Inferior parietal cortex (tissue), 1 donor: ENCODE results near the gene PPP1R15B.

ENCODE experiments used
- DNase-seq: peaks from one replicate; pipeline ENCODE4 v3.0.0-alpha.2; 2016; ENCODE audit errors: extremely low spot score

The PPP1R15B gene

GRCh38 chr1:204400882-204401510 lies 10.6 kb downstream of the PPP1R15B start:
- DNase-seq, result no peak

- peak; percentile 84 for DNase-seq
Measured at GRCh38 chr1:204398197-204399125, 13.2 kb downstream of the PPP1R15B start.

DNA sequence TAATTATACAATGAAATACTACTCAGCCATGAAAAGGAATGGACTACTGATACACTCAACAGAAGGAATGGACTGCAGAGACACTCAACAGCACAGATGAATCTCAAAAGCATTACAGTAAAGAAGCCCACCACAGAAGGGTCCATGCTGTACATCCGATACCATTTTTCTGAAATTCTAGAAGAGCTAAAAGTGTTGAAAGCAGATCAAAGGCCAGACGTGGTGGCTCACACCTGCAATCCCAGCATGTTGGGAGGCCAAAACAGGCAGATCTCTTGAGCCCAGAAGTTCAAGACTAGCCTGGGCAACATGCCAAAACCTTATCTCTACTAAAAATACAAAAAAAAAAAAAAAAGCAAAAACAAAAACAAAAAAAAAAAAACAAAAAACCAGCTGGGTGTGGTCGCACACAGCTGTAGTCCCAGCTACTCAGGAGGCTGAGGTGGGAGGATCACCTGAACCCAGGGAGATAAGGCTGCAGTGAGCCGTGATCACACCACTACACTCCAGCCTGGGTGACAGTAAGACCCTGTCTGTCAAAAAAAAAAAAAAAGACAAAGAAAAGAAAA lies 15.5 kb downstream of the PPP1R15B start:
- DNase-seq, result no peak

- DNase-seq, result no peak
Measured at GRCh38 chr1:204391629-204392028, 20.0 kb downstream of the PPP1R15B start.

- no peak for DNase-seq
Measured at GRCh38 chr1:204390751-204391466, 20.7 kb downstream of the PPP1R15B start.

DNA sequence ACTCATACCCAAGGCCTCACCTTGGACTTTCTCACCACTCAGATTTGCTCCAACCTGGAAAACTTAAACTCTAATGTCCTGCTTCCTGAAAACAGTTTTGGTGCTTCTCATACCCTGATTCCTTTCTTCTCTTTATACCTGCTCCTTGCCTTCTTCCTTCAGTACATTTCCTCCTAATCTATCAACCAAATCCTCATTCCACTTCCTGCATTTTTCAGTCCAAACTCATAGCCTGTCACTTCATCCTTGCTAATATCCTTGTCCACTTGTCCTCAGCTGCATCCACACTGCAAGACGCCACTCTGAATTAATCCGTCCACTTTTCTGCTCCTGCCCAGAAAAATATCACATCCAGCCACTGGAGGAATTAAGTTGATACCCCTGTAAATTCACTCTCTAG lies 25.9 kb downstream of the PPP1R15B start:
- DNase-seq, result no peak

GRCh38 chr1:204384636-204385352 lies 26.8 kb downstream of the PPP1R15B start:
- peak; percentile 64 for DNase-seq

DNA sequence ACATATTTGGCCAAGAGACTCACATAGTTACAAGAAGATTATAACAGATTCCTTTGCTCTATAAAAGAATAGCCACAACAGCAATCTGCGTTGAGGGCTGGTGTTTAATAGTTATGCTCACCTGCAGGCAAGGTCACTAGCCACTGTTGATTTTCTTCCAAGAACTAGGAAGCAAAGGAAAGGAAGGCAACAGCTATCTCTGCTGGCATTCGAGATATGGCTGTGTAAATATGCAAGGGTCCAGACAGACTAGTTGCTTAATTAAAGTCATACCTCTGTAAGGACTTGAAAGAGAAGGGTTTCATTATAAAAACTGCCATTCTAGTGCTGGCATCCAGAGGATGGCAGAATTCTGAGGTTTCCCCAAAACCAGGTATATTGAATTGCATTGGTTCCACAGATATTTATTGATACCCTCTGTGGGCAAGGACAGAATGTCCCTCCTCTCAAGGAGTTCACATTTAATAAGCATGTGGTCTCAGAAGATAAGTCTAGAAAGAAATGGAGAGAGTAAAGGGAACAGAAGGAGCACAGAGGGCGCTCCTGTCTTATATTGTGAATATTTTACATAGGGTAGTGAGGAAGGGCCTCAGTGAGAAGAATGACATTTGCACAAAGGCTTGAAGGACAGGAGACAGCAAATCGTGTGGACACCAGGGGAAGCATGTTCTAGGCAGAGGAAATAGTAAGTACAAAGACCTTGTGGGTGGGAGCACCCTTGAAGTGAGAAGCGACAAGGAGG lies 28.3 kb downstream of the PPP1R15B start:
- no peak for DNase-seq

- DNase-seq, result no peak
Measured at GRCh38 chr1:204382714-204383083, 28.9 kb downstream of the PPP1R15B start.

DNA sequence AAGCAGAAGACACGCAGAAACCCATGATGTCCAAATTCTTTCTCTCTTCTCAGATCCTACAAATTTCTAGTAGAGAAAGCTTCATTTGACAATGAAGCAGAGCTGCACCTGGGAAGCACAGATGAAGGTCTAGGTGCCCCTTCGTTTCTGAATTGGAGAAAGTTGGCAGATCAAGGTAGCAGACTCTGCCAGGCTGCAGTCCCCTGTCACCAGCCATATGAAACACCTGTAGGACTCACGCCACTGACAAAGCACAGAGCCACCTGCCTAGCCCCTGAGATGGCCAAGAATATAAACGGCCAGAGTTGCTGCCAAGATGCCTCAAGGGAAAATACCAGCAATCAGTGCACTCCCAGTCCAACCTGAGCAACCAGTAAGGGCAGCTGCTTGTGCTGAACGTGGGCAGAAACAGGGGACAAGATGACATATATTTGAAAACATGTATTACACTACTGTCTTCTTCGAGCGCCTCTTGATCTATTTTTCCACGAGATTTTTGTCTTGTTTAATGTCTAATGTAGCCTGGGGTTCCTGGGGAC lies 31.3 kb downstream of the PPP1R15B start:
- DNase-seq, result no peak

DNA sequence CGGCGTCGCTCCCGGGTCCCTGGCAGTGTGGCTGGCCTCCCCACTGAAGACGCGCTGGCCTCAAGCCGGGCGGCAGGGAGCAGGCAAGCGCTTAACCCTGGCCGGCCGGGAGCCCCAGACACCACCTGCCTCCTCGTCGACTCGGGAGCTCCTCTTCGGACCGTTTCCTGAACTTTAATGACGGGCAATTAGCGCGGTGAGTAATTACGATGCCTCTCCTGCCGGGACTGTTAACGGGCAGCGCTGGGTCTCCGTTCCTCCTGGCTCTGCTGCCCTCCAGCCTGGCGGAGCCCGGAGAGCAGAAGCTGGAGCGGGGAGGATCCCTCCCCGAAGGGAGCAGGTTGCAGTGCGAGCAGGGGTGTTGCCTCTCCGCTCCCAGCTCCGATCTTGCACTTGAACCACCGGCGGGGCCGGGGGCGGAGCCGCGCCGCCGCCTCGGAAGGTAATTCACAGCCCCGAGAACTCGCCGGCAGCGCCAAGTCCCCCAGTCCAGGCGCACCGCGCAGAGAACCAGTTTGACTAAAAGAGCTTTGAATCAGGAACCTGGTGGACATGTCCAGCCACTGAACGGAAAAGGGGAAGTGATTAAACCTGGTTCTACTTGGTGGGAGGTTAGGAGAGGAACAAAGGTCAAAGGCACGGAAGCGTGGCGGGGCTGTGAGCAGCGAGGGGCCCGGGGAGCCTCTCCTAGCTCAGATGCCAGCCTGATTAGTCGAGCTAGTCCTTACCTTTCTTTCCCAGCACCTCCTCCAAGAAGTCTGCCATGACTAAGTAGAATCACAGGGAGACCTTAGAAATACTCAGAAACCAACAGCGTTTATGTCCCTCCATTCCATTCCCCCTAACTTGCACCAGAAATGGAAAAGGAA lies 33.6 kb downstream of the PPP1R15B start:
- peak; percentile 10 for DNase-seq

- no peak for DNase-seq
Measured at GRCh38 chr1:204376919-204377799, 34.5 kb downstream of the PPP1R15B start.

DNA sequence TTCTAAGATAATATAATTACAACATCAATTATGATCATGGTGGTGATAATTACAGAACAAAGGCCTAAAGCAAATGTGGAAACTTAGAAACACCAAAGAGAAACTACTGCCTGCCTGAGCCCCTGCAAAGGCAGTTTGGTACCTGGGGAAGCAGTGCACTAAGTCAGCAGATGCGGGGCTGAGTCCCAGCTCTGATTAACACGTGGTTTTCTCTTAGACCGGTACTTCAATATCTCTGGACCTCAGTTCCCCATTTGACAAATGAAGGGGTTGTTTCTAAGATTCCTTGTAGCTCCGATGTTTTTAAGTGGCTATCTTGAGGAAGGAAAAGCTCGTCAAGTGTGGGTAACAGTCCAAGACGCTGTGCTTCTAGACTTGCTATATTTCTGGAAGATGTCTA lies 35.2 kb downstream of the PPP1R15B start:
- DNase-seq, result no peak

GRCh38 chr1:204373911-204374310 lies 37.7 kb downstream of the PPP1R15B start:
- no peak for DNase-seq

DNA sequence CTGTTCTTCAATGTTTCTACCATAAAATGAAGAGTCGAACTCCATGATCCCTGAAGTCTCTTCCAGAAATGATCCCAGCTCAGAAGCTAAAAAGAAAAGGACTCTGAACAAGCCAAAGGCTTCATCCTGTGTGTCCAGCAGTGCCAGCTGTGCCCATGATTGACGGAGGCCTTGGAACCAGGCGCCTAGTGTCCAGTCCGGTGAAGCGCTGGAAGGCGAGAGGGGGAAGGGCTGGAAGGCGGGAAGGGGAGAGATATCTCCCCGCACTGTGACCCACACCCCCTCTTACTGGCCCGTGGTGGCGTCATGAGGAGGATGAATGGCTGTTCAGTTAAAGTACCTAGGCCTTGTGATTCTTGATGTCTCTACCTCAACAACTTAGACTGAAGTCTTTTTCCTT lies 41.4 kb downstream of the PPP1R15B start:
- no peak for DNase-seq

GRCh38 chr1:204368996-204369726 lies 42.5 kb downstream of the PPP1R15B start:
- peak; percentile 59 for DNase-seq

DNA sequence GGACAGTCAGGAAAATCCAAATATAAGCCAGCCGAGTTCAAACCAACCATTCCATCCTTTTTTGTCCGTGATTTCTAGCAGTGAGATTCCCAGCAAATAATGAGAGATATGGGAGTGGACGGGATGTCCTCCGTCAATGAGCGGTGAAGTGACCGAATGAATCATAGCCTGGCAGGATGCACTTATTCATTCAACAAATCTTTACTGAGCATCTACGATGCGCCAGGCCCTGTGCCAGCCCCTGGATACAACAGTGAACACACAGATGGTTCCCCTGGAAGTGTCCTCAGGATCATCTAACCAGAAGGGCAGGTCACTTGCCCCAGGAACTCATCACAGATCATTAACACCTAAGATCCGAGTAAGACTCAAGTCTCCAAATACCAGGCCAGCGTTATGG lies 43.7 kb downstream of the PPP1R15B start:
- DNase-seq, result no peak
